HG03432 (cell line): Measurements from ENCODE around the gene APC2.
"Not testable (repeated sequence)": the region's sequence is repeated elsewhere in the genome, so short reads cannot be mapped to it uniquely, and the experiment has no call there.

Experiments
- ATAC-seq: cut with Tn5 transposase; IDR thresholded peaks from one replicate; pipeline ENCODE4 v1.9.1; 2021; ENCODE audit warnings: mild to moderate bottlenecking, moderate library complexity; ENCODE audit not compliant: unreplicated experiment

Gene APC2

DNA sequence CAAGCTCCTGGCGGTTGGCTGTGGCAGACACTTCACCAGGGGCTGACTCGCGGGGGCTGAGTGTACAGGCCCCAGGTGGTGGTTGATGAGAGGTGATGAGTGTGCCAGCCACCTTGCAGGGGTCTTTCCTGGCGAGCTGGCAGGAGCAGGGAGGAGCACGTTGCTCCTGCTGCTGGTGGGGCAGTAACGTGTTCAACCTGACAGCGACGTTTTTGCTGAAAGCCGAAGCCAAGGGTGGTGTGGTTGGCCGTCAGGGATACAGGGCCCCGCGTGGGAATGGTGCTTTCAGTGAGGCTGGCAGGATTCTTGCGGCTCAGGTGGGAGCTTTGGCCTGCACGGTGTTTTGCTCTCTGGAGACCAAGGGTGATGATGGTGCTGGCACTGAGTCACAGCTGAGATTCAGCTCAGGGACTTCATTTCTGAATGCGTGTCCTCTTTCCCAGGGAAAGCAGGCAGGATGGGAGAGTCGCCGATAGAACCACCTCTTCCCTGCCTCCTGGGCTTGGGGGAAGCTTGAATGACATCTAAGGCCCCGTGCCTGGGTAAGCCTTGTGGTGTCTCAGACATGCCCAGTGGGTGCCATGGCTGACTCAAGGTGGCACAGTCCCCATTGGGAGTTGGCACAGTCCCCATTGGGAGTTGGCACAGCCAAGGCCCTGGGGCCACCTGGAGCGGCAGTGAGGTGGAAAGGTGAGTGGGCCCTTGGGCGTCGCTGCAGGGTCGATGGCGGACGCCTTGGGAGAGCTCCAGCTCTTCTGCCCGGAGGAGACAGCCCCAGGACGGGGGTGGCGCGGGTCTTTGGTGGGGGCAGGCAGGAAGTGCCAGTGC, 33.7 kb upstream of the APC2 start:
- ATAC-seq = no peak

DNA sequence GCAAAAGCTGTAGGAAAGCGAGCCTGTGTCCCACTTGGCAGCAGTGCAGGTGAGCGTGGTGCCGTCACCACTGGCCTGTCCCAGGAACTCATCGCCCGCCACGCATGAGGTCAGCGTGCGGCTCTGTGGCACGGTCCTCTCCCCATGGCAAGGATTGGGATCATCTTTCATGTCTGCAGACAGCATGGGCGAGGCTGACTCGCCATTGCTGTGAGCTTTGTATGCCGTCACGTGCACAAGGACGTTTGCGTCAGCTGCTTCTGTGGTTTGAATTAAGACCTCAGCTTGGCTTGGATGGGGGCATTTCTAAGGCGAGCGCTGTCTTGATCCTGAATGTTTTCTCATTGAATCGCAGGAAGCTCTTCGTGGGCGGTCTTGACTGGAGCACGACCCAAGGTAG, 32.8 kb upstream of the APC2 start:
- no peak for ATAC-seq

GRCh38 chr19:1417681-1418495, 32.0 kb upstream of the APC2 start:
- ATAC-seq = no peak

- no peak for ATAC-seq
Measured at GRCh38 chr19:1418496-1418775, 31.5 kb upstream of the APC2 start.

- ATAC-seq = no peak
Measured at GRCh38 chr19:1418951-1419738, 30.8 kb upstream of the APC2 start.

DNA sequence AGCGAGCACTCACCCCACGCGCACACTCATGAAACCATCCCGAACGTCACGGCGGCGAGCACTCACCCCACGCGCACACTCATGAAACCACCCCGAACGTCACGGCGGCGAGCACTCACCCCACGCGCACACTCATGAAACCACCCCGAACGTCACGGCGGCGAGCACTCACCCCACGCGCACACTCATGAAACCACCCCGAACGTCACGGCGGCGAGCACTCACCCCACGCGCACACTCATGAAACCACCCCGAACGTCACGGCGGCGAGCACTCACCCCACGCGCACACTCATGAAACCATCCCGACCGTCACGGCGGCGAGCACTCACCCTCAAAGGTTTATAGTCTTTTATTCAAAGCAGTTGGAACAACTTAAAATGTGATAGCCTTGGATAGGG, 29.8 kb upstream of the APC2 start:
- ATAC-seq = not testable (repeated sequence)

DNA sequence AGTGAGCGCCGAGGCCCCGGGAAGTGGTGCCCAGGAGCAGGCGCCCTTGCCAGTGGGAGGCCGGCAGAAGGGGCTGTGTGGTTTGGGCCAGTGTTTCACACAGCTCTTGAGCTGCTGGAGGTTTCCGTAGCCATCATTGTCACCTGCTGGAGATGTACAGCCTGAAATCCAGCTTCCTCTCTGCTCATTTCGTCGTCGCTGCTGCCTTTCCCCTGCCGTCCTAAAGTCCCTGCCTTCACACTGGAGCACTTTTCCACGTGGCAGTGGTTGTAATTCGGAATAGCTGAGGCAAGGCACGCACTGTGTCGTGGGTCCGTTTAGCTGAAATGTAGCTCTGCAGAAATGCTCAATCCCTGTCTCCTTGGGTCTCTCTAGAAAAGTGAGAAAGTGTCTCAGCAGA, 29.3 kb upstream of the APC2 start:
- no peak for ATAC-seq

DNA sequence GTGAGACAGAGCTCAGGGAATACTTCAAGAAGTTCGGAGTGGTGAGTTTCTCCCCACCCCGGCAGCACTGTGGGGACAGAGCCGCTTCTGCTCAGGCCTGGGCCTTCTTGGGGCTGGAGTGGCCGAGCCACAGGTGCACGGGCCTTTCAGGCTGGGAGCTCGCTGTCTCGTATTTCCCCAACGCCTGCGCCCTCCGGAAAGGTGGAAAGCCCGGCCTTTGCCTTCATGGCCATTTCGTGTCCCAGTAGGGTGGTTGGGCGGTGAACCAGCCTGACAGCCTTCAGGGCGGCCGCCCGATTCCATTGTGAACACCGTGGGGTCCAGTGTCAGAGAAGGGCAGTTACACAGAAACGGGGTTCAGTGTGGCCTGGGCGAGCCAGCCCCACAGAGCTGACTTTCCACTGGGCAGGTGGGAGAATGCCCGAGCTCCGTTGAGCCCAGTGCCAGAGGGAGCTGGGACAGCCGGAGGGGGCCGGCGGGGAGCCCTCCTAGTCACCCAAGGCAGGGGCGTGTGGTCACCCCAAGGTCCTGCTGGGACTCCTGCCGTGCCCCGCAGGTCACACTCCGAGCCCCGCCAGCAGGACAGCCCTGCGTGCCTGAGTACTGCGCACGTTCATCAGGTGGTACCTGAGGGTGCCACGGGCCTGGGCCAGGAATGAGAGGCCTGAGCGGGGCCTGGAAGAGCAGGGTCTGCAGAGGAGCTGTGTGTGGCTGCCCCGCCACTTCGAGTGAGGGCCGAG, 28.5 kb upstream of the APC2 start:
- no peak for ATAC-seq

GRCh38 chr19:1421958-1422305, 28.0 kb upstream of the APC2 start:
- ATAC-seq = no peak

DNA sequence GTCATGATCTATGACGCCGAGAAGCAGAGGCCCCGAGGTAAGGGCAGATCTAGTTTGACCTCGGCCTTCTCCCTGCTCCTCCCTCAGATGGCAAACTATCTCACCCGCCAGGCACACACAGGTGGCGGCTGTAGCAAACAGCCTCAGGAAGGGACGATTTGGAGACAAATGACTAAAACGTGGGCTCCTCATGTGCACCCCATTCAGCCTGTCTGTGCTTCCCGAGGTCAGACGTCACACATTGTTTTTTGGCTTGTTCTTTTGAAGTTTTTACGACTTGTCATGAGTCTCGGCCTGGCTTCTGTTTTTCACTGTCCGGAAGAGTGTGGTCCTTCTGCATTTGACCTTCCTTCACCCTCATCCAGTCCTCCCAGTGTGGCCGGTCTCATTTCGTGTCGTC, 27.6 kb upstream of the APC2 start:
- no peak for ATAC-seq

DNA sequence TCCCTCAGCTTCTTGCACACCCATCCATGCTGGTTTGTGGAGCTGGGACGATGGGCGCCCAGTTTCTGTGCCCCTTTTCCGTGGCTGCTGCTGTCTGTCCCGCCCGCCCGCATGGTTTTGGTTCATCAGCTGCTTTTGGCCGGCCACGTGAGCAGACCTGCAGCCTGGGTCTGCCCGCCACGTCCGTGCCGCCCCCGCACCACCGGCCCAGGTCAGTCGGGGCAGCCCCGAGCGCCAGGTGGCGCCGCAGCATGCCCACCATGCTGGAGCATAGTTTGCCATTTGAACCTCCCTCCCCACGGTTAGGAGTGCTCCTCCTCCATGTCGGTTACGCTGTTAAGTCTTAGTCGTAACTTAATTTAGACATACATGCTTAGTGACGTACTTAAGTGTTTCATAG, 27.0 kb upstream of the APC2 start:
- no peak for ATAC-seq

DNA sequence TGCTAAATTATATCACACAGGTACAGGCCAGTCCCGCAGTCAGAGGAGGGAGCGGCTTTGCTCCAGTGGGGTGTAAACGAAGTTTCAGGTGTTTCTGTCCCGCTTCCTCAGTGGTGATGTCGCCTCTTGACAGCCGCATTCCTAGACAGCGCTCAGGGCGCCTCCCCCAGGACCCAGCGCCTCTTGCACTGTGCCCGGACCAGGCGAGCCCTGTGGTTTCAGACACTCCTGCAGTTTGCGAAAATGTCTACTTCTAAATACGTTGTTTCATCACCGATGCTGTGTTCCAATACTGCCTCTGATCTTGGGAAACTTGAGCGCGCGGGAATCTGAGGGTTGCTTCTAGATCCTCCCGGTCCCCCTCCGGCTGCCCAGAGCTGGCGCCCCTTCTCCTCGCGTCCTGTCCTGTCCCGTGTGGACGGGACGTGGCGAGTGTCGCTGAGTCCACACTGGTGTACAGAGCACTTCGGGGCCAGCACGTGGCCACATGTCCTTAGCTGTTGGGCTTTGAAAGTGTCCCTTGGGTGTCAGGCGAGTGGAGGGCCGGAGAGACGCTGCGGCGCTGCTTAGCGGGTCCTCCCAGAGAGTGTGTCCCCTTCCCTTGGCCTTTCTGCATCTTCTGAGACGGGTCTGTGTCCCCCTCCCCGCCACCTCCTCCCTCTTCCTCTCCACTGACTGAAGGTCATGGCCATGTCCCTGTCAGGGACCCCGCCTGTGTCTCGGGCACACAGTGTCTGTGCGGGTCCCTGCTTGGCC, 26.3 kb upstream of the APC2 start:
- ATAC-seq = no peak

DNA sequence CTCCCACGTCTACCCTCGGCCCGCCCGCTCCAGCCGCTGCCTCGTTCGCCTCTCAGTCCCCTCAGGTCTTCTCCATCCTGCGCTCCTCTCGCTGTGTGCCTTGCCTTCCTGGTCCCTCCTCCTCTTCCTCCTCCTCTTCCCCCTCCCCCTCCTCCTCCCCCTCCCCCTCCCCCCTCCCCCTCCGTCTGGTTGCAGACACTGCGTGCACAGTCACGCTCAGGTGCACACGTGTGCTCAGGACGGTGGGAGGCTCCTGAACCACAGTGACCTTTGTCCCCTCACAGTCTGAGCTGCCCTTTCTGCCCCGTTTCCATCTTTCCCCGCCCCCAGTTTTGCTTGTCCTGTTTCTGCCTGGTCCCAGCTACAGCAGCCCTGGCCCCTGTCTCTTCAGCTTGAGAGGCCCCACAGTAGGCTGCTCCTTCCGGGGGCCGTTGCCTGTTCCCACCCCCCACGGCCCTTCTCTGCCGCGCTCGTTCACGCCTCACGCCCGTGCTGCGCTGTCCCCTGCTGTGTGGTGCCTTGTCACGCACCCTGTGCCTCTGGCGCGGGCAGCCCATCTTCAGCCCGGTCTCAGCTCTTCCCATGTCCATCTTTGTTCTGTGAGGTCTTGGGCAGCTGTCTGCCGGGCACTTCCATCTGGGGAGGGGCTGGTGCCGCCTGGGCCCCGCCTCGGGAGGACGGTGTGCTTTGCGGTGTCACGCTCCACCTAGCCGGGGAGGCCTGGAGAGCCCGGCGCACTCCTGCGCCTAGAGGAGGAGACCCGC, 25.5 kb upstream of the APC2 start:
- ATAC-seq = no peak

- no peak for ATAC-seq
Measured at GRCh38 chr19:1425102-1425837, 24.7 kb upstream of the APC2 start.

- ATAC-seq = no peak
Measured at GRCh38 chr19:1425902-1426301, 24.0 kb upstream of the APC2 start.

DNA sequence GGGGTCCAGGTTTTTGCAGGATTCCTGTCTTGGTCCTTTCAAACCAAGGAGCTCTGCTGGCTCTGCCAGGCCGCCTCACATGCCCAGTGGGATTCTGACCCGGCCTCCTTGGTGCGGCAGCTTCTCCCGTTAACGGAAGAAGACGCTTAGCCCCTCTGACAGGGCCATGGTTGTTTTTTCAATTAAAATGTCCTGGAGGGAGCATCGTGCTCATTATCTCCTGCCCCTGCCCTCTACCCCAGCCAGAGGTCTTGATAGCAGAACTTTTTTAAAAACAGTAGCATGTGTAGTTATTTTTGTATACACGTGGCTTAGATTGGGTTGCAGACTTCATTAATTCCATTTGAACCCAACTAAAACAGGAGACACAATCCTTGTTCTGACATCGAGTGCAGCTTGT, 23.2 kb upstream of the APC2 start:
- ATAC-seq = no peak

GRCh38 chr19:1427221-1427920, 22.6 kb upstream of the APC2 start:
- no peak for ATAC-seq

DNA sequence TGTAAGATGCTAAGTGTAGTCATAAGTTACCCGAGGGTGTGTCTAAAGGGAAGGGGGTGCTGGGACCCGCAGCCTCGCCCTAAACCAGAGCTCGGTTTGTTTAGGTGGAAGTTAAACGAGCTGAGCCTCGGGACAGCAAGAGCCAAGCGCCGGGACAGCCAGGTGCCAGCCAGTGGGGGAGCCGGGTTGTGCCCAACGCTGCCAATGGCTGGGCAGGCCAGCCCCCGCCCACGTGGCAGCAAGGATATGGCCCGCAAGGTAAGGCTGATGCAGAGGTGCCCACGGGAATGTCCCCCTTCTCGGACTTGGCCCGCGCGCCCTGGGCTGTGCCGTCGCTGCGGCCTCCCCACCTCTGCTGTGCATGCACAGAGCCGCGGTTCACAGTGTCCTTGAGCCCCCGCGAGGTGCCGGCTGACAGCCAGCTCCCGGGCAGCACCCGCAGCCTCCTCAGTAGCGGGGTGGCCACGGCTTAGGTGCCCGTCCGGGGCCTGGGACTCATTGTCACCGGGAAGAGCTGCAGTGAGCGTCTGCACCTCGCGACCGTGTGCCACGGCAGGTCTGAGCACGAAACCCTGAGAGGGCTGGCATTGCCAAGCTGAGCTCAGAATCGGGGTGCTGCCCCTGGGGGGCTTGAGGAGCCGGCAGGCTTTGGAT, 21.1 kb upstream of the APC2 start:
- ATAC-seq = no peak
